Mesothelial cell of epicardium (in vitro differentiated cells): ENCODE measurements around the gene SDR42E2. TPM values are rescaled to one million over a fixed set of nuclear protein-coding genes. Genes with fewer than 3 reads are reported as not detected.

Source experiments
- DNase-seq, 2 experiments: peaks; one replicate each; pipeline ENCODE4 v3.0.0; 2021; ENCODE audit warnings: low spot score in 2 of 2; ENCODE audit not compliant: unreplicated experiment in 2 of 2
- H3K27ac Mint-ChIP-seq: 2 replicates; pipeline ENCODE4 v1.8.0; 2021; ENCODE audit warnings: mixed read lengths
- H3K27me3 Mint-ChIP-seq: 2 replicates; pipeline ENCODE4 v1.8.0; 2021; ENCODE audit warnings: low read depth, mixed read lengths
- H3K36me3 Mint-ChIP-seq: 2 replicates; pipeline ENCODE4 v1.8.0; 2021; ENCODE audit warnings: mixed read lengths
- H3K4me1 Mint-ChIP-seq: 2 replicates; pipeline ENCODE4 v1.8.0; 2021; ENCODE audit warnings: mixed read lengths
- H3K4me3 Mint-ChIP-seq: 2 replicates; pipeline ENCODE4 v1.8.0; 2021; ENCODE audit warnings: mild to moderate bottlenecking, moderate library complexity, mixed read lengths
- H3K9me3 Mint-ChIP-seq: 2 replicates; pipeline ENCODE4 v1.8.0; 2021; ENCODE audit warnings: mixed read lengths
- CTCF ChIP-seq: fragments of 200-600 bp; sonication (generic); IDR thresholded peaks from one replicate; pipeline ENCODE4 v1.5.0; 2021; ENCODE audit warnings: antibody characterized with exemption; ENCODE audit not compliant: unreplicated experiment
- total RNA-seq: library from RNA; stranded (reverse); gene quantifications from 3 replicates; pipeline ENCODE4 v1.2.1, GENCODE V29; 2021

The SDR42E2 gene
- total RNA-seq, 1 donor from 2014 or later = 0.09 TPM

GRCh38 chr16:22177968-22178930 is 15.9 kb downstream of the SDR42E2 start:
- DNase-seq = no peak
- Mint-ChIP-seq H3K9me3 (no peaks in the 10 kb centered on the region), H3K27me3 (peaks cover 19% of the 10 kb centered on the region), H3K4me1 (no peaks in the 10 kb centered on the region), H3K4me3 (no peak overlapping the region), H3K36me3 (no peaks in the 10 kb centered on the region), H3K27ac (no peak overlapping the region)
- no peak for TF ChIP-seq CTCF

GRCh38 chr16:22181426-22181825 is 19.1 kb downstream of the SDR42E2 start:
- no peak for TF ChIP-seq CTCF
- Mint-ChIP-seq H3K36me3 (no peaks in the 10 kb centered on the region), H3K9me3 (no peaks in the 10 kb centered on the region), H3K4me1 (no peaks in the 10 kb centered on the region), H3K27me3 (peaks cover 19% of the 10 kb centered on the region), H3K27ac (no peak overlapping the region), H3K4me3 (no peak overlapping the region)
- no peak for DNase-seq

- H3K36me3 Mint-ChIP-seq = no peaks in the 10 kb centered on the region
These were observed 19.5 kb downstream of the SDR42E2 start for GRCh38 chr16:22181843-22182242.

GRCh38 chr16:22183335-22183734 is 21.0 kb downstream of the SDR42E2 start:
- Mint-ChIP-seq H3K4me3 (no peak overlapping the region), H3K27me3 (peaks cover 18% of the 10 kb centered on the region), H3K9me3 (no peaks in the 10 kb centered on the region), H3K27ac (no peak overlapping the region), H3K4me1 (no peaks in the 10 kb centered on the region), H3K36me3 (no peaks in the 10 kb centered on the region)
- DNase-seq = no peak
- no peak for TF ChIP-seq CTCF

More at GRCh38 chr16:22181843-22182242, 19.5 kb downstream of the SDR42E2 start:
- DNase-seq = no peak
- no peak for TF ChIP-seq CTCF
- Mint-ChIP-seq H3K27ac (no peak overlapping the region), H3K4me1 (no peaks in the 10 kb centered on the region), H3K9me3 (no peaks in the 10 kb centered on the region), H3K27me3 (peaks cover 19% of the 10 kb centered on the region), H3K4me3 (no peak overlapping the region)

GRCh38 chr16:22183901-22184614 is 21.8 kb downstream of the SDR42E2 start:
- Mint-ChIP-seq H3K27ac (no peak overlapping the region), H3K27me3 (peaks cover 11% of the 10 kb centered on the region), H3K4me1 (peaks cover 3% of the 10 kb centered on the region), H3K9me3 (no peaks in the 10 kb centered on the region), H3K4me3 (no peak overlapping the region), H3K36me3 (no peaks in the 10 kb centered on the region)
- DNase-seq = no peak
- TF ChIP-seq CTCF = no peak
